B cell (primary cell): Measurements from ENCODE around the gene IL25. TPM values are rescaled to one million over a fixed set of nuclear protein-coding genes. Genes with fewer than 3 reads are reported as not detected.

Source experiments
- ATAC-seq: fragments of 200-7000 bp; cut with Tn5 transposase; one replicate; pipeline ENCODE4 v1.10.0; 2021; ENCODE audit warnings: low read depth, mild to moderate bottlenecking, moderate number of reproducible peaks, moderate library complexity
- CTCF ChIA-PET: fragments of 350-600 bp; sonication (Branson Sonifier 250); formaldehyde crosslinking; loops from one replicate; lab custom pipeline; 2021; ENCODE audit warnings: antibody characterized with exemption, inconsistent platforms; lab: Charles Lee
- POLR2A ChIA-PET: fragments of 350-600 bp; sonication (Branson Sonifier 250); formaldehyde crosslinking; loops from one replicate; lab custom pipeline; 2021; ENCODE audit warnings: antibody characterized with exemption; lab: Charles Lee
- DNase-seq: peaks from one replicate; pipeline ENCODE4 v3.0.0; 2013
- H2AFZ ChIP-seq: 2 replicates; pipeline ENCODE4 v1.6.1; 2012; ENCODE audit warnings: mild to moderate bottlenecking, low read depth, low read length; ENCODE audit not compliant: insufficient read depth, poor library complexity, severe bottlenecking
- H3K27ac ChIP-seq, 2 donors: 1 replicate in 1 of 2; 2 replicates in 1 of 2; pipeline ENCODE4 v1.5.1; 2012 to 2013; ENCODE audit warnings: low read length in 2 of 2, mild to moderate bottlenecking in 2 of 2, moderate library complexity in 1 of 2
- H3K27me3 ChIP-seq, 4 experiments: fragments of 200-600 bp in 1 of 4; sonication (generic) in 1 of 4; replicated peaks in 1 of 4; 1 replicate in 2 of 4; 2 replicates in 2 of 4; pipeline versions ENCODE4 v1.6.1 to v1.7.0; 2013 to 2016; ENCODE audit warnings: low read length in 3 of 4, mild to moderate bottlenecking in 2 of 4, mixed read lengths in 1 of 4, moderate library complexity in 1 of 4; ENCODE audit not compliant: insufficient read depth in 4 of 4, control insufficient read depth in 3 of 4; ENCODE audit errors: control extremely low read depth in 1 of 4
- H3K36me3 ChIP-seq, 2 experiments: replicated peaks in 1 of 2; 1 replicate in 1 of 2; 2 replicates in 1 of 2; pipeline versions ENCODE4 v1.6.1 to v1.7.1; 2013; ENCODE audit warnings: low read length in 1 of 2; ENCODE audit not compliant: insufficient read depth in 2 of 2, control insufficient read depth in 1 of 2; ENCODE audit errors: control extremely low read depth in 1 of 2, extremely low read depth in 1 of 2
- H3K4me1 ChIP-seq, 2 donors: fragments of 200-600 bp in 1 of 2; sonication (generic) in 1 of 2; 1 replicate in 1 of 2; 2 replicates in 1 of 2; pipeline versions ENCODE4 v1.5.1 to v1.6.1; 2013 to 2017; ENCODE audit warnings: low read length in 2 of 2; ENCODE audit not compliant: control insufficient read depth in 2 of 2, insufficient read depth in 2 of 2
- H3K4me2 ChIP-seq: replicated peaks from 2 replicates; pipeline ENCODE3; 2012; ENCODE audit warnings: mild to moderate bottlenecking, low read depth, low read length; ENCODE audit not compliant: poor library complexity, severe bottlenecking
- H3K4me3 ChIP-seq, 5 experiments: fragments of 200-600 bp in 1 of 5; sonication (generic) in 1 of 5; 1 replicate in 3 of 5; 2 replicates in 2 of 5; pipeline versions ENCODE4 v1.5.1 to v1.7.0; 2011 to 2016; ENCODE audit warnings: low read length in 4 of 5, mild to moderate bottlenecking in 4 of 5, low read depth in 2 of 5, control low read depth in 1 of 5, moderate library complexity in 1 of 5; ENCODE audit not compliant: insufficient read depth in 1 of 5; ENCODE audit errors: control extremely low read depth in 1 of 5, extremely low read depth in 1 of 5
- H3K79me2 ChIP-seq: fragments of 200-600 bp; sonication (generic); one replicate; pipeline ENCODE4 v1.6.0; 2016; ENCODE audit warnings: low read length; ENCODE audit not compliant: control insufficient read depth, insufficient read depth
- H3K9ac ChIP-seq: fragments of 200-600 bp; sonication (generic); 2 replicates; pipeline ENCODE4 v1.6.1; 2017; ENCODE audit warnings: mild to moderate bottlenecking, low read length, moderate library complexity
- H3K9me3 ChIP-seq, 3 donors: one replicate each; pipeline versions ENCODE4 v1.6.1 to v1.7.1; 2013; ENCODE audit warnings: low read length in 2 of 3; ENCODE audit not compliant: control insufficient read depth in 2 of 3, insufficient read depth in 1 of 3; ENCODE audit errors: control extremely low read depth in 1 of 3
- H4K20me1 ChIP-seq: 2 replicates; pipeline ENCODE4 v1.6.0; 2012; ENCODE audit warnings: mild to moderate bottlenecking, low read length; ENCODE audit not compliant: insufficient read depth, control insufficient read depth, poor library complexity, severe bottlenecking
- H3K27ac Mint-ChIP-seq: one replicate; pipeline ENCODE4 v1.8.0; 2021; ENCODE audit warnings: mixed read lengths
- H3K27me3 Mint-ChIP-seq: one replicate; pipeline ENCODE4 v1.8.0; 2021; ENCODE audit warnings: mixed read lengths
- H3K4me1 Mint-ChIP-seq: one replicate; pipeline ENCODE4 v1.8.0; 2021; ENCODE audit warnings: mixed read lengths
- H3K4me3 Mint-ChIP-seq: one replicate; pipeline ENCODE4 v1.8.0; 2021; ENCODE audit warnings: mixed read lengths
- H3K9me3 Mint-ChIP-seq: one replicate; pipeline ENCODE4 v1.8.0; 2022; ENCODE audit warnings: mixed read lengths; ENCODE audit not compliant: insufficient read depth
- CTCF ChIP-seq: fragments of 200-600 bp; IDR thresholded peaks from one replicate; pipeline ENCODE4 v1.8.0; 2022; ENCODE audit warnings: antibody characterized with exemption, mild to moderate bottlenecking
- EZH2 ChIP-seq: IDR thresholded peaks from 2 replicates; pipeline ENCODE4 v1.6.1; 2012; ENCODE audit warnings: borderline replicate concordance, low read depth, mild to moderate bottlenecking, moderate library complexity, low read length; ENCODE audit not compliant: insufficient read depth, poor library complexity, severe bottlenecking
- WGBS: methylation state at CpG from one replicate; pipeline ENCODE4 v1.1.5; 2013; ENCODE audit warnings: missing lambda C conversion rate; ENCODE audit not compliant: insufficient coverage; 5-methylcytosine and 5-hydroxymethylcytosine counted together
- intact Hi-C: fragments of 100-400 bp; cut with micrococcal nuclease; formaldehyde crosslinking; loops from one replicate; pipeline ENCODE4 v1.10.0; 2022
- polyA plus RNA-seq: library from polyadenylated mRNA; depleted of rRNA; stranded (reverse); fragments of >200 nt; gene quantifications from 2 replicates; pipeline ENCODE4 v1.2.3, GENCODE V29; 2012
- total RNA-seq, 2 donors: library from RNA; stranded (reverse); fragments of 120-200 nt in 1 of 2; gene quantifications; 1 replicate in 1 of 2; 2 replicates in 1 of 2; pipeline versions ENCODE4 v1.2.3 to v1.2.4, GENCODE V29; 2013 to 2022

IL25 gene
- total and polyA plus RNA-seq, 2 donors (not counting 1 experiment from before 2014, with no cell fraction given) = not detected

GRCh38 chr14:23356662-23357061 is 15.9 kb upstream of the IL25 start:
- DNase-seq = no peak
- H3K9me3 ChIP-seq = peaks cover 0 to 1% (median under 1%) of the 10 kb centered on the region in 3 donors
- H3K9ac ChIP-seq = no peak overlapping the region
- ChIA-PET POLR2A (no interaction called here), CTCF (no interaction called here)
- H3K27me3 Mint-ChIP-seq = peaks cover 49% of the 10 kb centered on the region
- no peak overlapping the region for H3K27ac Mint-ChIP-seq
- H3K4me3 Mint-ChIP-seq = no peak overlapping the region
- peaks cover 0 to 43% (median 15%) of the 10 kb centered on the region in 4 experiments for H3K27me3 ChIP-seq
- H3K4me1 Mint-ChIP-seq = peaks cover 8% of the 10 kb centered on the region
- H3K4me2 ChIP-seq = no peak overlapping the region
- ATAC-seq = no peak
- peaks cover 11 to 13% of the 10 kb centered on the region in 2 donors for H3K4me1 ChIP-seq
- no peaks in the 10 kb centered on the region for H3K36me3 ChIP-seq
- H3K79me2 ChIP-seq = no peaks in the 10 kb centered on the region
- no peak overlapping the region for H3K4me3 ChIP-seq
- no peak overlapping the region for H3K27ac ChIP-seq
- no peak overlapping the region for H2AFZ ChIP-seq
- H3K9me3 Mint-ChIP-seq = no peaks in the 10 kb centered on the region
- H4K20me1 ChIP-seq = no peaks in the 10 kb centered on the region
- intact Hi-C loops = no loop called here
- no peak for TF ChIP-seq CTCF
- no peak for TF ChIP-seq EZH2
- WGBS = 97% methylated on average over 4 of the region's 4 CpGs

- no peak overlapping the region for H2AFZ ChIP-seq
- peaks cover 0 to 1% (median 0%) of the 10 kb centered on the region in 3 donors for H3K9me3 ChIP-seq
- no peak for DNase-seq
- no peak overlapping the region for H3K4me2 ChIP-seq
- H3K4me3 ChIP-seq = no peak overlapping the region
- peaks cover 5 to 7% of the 10 kb centered on the region in 2 donors for H3K4me1 ChIP-seq
- no peaks in the 10 kb centered on the region for H3K36me3 ChIP-seq
- Mint-ChIP-seq H3K4me3 (no peak overlapping the region), H3K27me3 (peaks cover 49% of the 10 kb centered on the region), H3K9me3 (no peaks in the 10 kb centered on the region), H3K4me1 (peaks cover 8% of the 10 kb centered on the region), H3K27ac (no peak overlapping the region)
- ChIA-PET CTCF (interaction anchor here (1.5 kb wide), 1 partner anchor 23 kb away, joined by 4 read pairs; no protein-coding TSS in a partner anchor), POLR2A (no interaction called here)
- intact Hi-C loops = no loop called here
- no peak overlapping the region for H3K9ac ChIP-seq
- no peaks in the 10 kb centered on the region for H3K79me2 ChIP-seq
- no peak overlapping the region for H3K27ac ChIP-seq
- WGBS = 97% methylated on average over 7 of the region's 8 CpGs
- H4K20me1 ChIP-seq = no peaks in the 10 kb centered on the region
- peaks cover 0 to 37% (median 13%) of the 10 kb centered on the region in 4 experiments for H3K27me3 ChIP-seq
- no peak for TF ChIP-seq EZH2
- no peak for TF ChIP-seq CTCF
- ATAC-seq = no peak
These were observed 15.3 kb upstream of the IL25 start for GRCh38 chr14:23357261-23357660.
